HepG2 (cell line): ENCODE results near the gene DEGS1. TPM values are rescaled to one million over a fixed set of nuclear protein-coding genes. Genes with fewer than 3 reads are reported as not detected.
A peak's percentile ranks its signal among the peaks of the same experiment; 100 is the strongest.

Experiments used
- ATM ChIP-seq: fragments of 450-650 bp; IDR thresholded peaks from 2 replicates; pipeline ENCODE4 v1.7.1; 2017; ENCODE audit warnings: mild to moderate bottlenecking, borderline replicate concordance
- CBX2 ChIP-seq, 2 experiments: fragments of 200-600 bp in 1 of 2; sonication (generic); formaldehyde crosslinking in 1 of 2; IDR thresholded peaks; 2 replicates each; pipeline versions ENCODE4 v1.7.0 to v1.8.1; 2018 to 2022; ENCODE audit warnings: low read depth in 2 of 2, low read length in 1 of 2, mild to moderate bottlenecking in 1 of 2, missing genetic modification reagents in 1 of 2
- CCAR2 ChIP-seq: fragments of 200-400 bp; formaldehyde crosslinking; optimal IDR thresholded peaks from 2 replicates; pipeline ENCODE3; 2018; ENCODE audit warnings: low read depth, mild to moderate bottlenecking, low read length, moderate library complexity
- DNMT1 ChIP-seq: sonication (generic); formaldehyde crosslinking; IDR thresholded peaks from 2 replicates; pipeline ENCODE4 v1.5.1; 2020; ENCODE audit warnings: mild to moderate bottlenecking, missing genetic modification reagents
- HOXD1 ChIP-seq: sonication (generic); formaldehyde crosslinking; IDR thresholded peaks from 2 replicates; pipeline ENCODE4 v1.5.0; 2020; ENCODE audit warnings: missing genetic modification reagents
- KDM6A ChIP-seq: IDR thresholded peaks from 2 replicates; pipeline ENCODE4 v1.6.1; 2016; ENCODE audit warnings: low read depth
- KLF9 ChIP-seq: IDR thresholded peaks from 2 replicates; pipeline ENCODE4 v1.6.1; 2016; ENCODE audit warnings: low read depth
- NCOR1 ChIP-seq: fragments of 200-600 bp; sonication (generic); IDR thresholded peaks from 2 replicates; pipeline ENCODE4 v1.7.0; 2017; ENCODE audit warnings: antibody characterized with exemption, low read length, borderline replicate concordance
- NFKBIZ ChIP-seq: IDR thresholded peaks from 2 replicates; pipeline ENCODE4 v1.6.1; 2018; ENCODE audit warnings: missing genetic modification reagents, missing compliant biosample characterization
- NR2F2 ChIP-seq: IDR thresholded peaks from 2 replicates; pipeline ENCODE4 v1.6.1; 2012; ENCODE audit warnings: low read depth, inconsistent platforms, borderline replicate concordance
- PTBP1 ChIP-seq: fragments of 200-400 bp; formaldehyde crosslinking; IDR thresholded peaks from 2 replicates; pipeline ENCODE4 v1.6.1; 2018; ENCODE audit warnings: low read length, low read depth; ENCODE audit not compliant: poor library complexity, severe bottlenecking
- RBFOX2 ChIP-seq: fragments of 200-400 bp; formaldehyde crosslinking; IDR thresholded peaks from 2 replicates; pipeline ENCODE4 v1.6.1; 2017; ENCODE audit warnings: low read depth, mild to moderate bottlenecking, low read length
- RFX3 ChIP-seq: IDR thresholded peaks from 2 replicates; pipeline ENCODE4 v1.6.1; 2016; ENCODE audit warnings: missing biosample characterization, missing genetic modification reagents
- SP140L ChIP-seq: sonication (generic); formaldehyde crosslinking; IDR thresholded peaks from 2 replicates; pipeline ENCODE4 v1.4.0; 2020; ENCODE audit warnings: missing genetic modification reagents, borderline replicate concordance
- ZFP82 ChIP-seq: sonication (generic); formaldehyde crosslinking; IDR thresholded peaks from 2 replicates; pipeline ENCODE4 v1.5.1; 2020; ENCODE audit warnings: mild to moderate bottlenecking, missing genetic modification reagents, borderline replicate concordance
- ZKSCAN5 ChIP-seq: sonication (generic); formaldehyde crosslinking; IDR thresholded peaks from 2 replicates; pipeline ENCODE4 v1.5.1; 2020; ENCODE audit warnings: mild to moderate bottlenecking, missing genetic modification reagents
- ZNF12 ChIP-seq: sonication (generic); formaldehyde crosslinking; IDR thresholded peaks from 2 replicates; pipeline ENCODE4 v1.5.0; 2020; ENCODE audit warnings: missing genetic modification reagents
- ZNF24 ChIP-seq: fragments of 450-650 bp; IDR thresholded peaks from 2 replicates; pipeline ENCODE4 v1.6.1; 2017; ENCODE audit warnings: antibody characterized with exemption, mild to moderate bottlenecking
- ZNF343 ChIP-seq: sonication (generic); formaldehyde crosslinking; IDR thresholded peaks from 2 replicates; pipeline ENCODE4 v1.4.0; 2020; ENCODE audit warnings: mild to moderate bottlenecking, missing genetic modification reagents
- ZNF543 ChIP-seq: sonication (generic); formaldehyde crosslinking; IDR thresholded peaks from 2 replicates; pipeline ENCODE4 v1.4.0; 2020; ENCODE audit warnings: mild to moderate bottlenecking, missing genetic modification reagents
- ZNF562 ChIP-seq: sonication (generic); formaldehyde crosslinking; IDR thresholded peaks from 2 replicates; pipeline ENCODE4 v1.8.0; 2022; ENCODE audit warnings: missing genetic modification reagents, borderline replicate concordance
- ZNF652 ChIP-seq: IDR thresholded peaks from 2 replicates; pipeline ENCODE4 v1.6.1; 2016; ENCODE audit warnings: low read depth, borderline replicate concordance
- ZNF841 ChIP-seq: sonication (generic); formaldehyde crosslinking; IDR thresholded peaks from 2 replicates; pipeline ENCODE4 v1.8.1; 2023; ENCODE audit warnings: missing genetic modification reagents, borderline replicate concordance
- polyA plus RNA-seq, 8 experiments: library from polyadenylated mRNA; depleted of rRNA in 3 of 8; stranded (reverse) in 7 of 8; unstranded in 1 of 8; fragments of >200 nt; fragmentation: Illumina TruSeq in 4 of 8; extraction: Trizol in 4 of 8; gene quantifications; 2 replicates each; pipeline versions ENCODE4 v1.2.1 to v1.2.3, GENCODE V29; 2011 to 2016; ENCODE audit warnings: low read depth in 4 of 8, missing spikeins in 1 of 8, mixed read lengths in 1 of 8; ENCODE audit not compliant: insufficient read depth in 1 of 8
- total RNA-seq, 5 experiments: library from RNA; depleted of rRNA; stranded (reverse); fragments of >200 nt; fragmentation: Illumina TruSeq; extraction: Trizol; gene quantifications; 2 replicates each; pipeline ENCODE4 v1.2.3, GENCODE V29; 2016; ENCODE audit warnings: low read depth in 1 of 5
- TF ChIP-seq, protein P1 (sequence below): sonication (generic); formaldehyde crosslinking; IDR thresholded peaks from 2 replicates; pipeline ENCODE4 v1.4.0; 2020; ENCODE audit warnings: mild to moderate bottlenecking, missing genetic modification reagents
- TF ChIP-seq, protein P2 (sequence below): sonication (generic); formaldehyde crosslinking; IDR thresholded peaks from 2 replicates; pipeline ENCODE4 v1.5.1; 2020; ENCODE audit warnings: mild to moderate bottlenecking, missing genetic modification reagents, moderate library complexity
- TF ChIP-seq, protein P3 (sequence below): sonication (generic); formaldehyde crosslinking; IDR thresholded peaks from 2 replicates; pipeline ENCODE4 v1.8.0; 2022; ENCODE audit warnings: missing genetic modification reagents, low read depth, mild to moderate bottlenecking, borderline replicate concordance
- TF ChIP-seq, protein P4 (sequence below): sonication (generic); formaldehyde crosslinking; IDR thresholded peaks from 2 replicates; pipeline ENCODE4 v1.5.1; 2020; ENCODE audit warnings: mild to moderate bottlenecking, moderate library complexity, missing genetic modification reagents

Gene DEGS1
- total and polyA plus RNA-seq, 2 of the 13 experiments (the other 11 are each of a cell fraction or from before 2014, with no cell fraction given): 18.1 to 35.9 TPM

DNA sequence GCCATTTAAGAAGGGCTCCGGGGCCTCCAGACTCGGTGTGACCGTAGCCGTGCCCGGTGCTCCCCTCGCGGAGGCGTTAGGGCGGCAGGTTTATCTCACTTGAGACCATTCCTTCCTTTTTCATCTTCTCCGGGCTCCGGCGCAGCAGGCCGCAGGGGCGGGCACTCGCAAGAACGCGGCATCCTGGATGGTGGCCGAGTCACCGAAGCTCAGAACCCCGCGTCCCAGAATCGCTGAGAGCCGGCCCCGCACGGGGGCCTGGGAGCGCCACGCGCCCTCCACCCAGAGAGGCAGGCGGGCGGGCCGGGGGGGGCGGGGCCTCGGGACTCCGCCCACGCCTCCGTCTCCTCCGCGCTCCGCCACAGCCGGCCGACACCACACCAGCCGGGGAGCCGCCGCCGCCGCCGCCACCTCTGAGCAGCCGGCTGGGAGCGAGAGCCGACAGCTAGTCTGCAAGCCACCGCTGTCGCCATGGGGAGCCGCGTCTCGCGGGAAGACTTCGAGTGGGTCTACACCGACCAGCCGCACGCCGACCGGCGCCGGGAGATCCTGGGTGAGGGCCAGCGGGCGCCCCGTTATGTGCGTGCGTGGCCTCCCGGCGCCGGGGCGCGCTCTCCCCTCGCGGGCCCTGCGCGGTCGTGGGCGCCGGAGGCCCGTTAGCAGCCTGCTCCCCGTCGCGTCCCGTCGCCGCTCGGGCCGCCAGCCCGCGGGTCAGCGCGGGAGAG is at the start of gene DEGS1 (continued):
- TF ChIP-seq ATM (no peak), NR2F2 (no peak), ZNF343 (CRISPR knock-in tag) (no peak; the same call in 1 of the 2 replicates), KDM6A (CRISPR knock-in tag) (no peak), RBFOX2 (peak; percentile 85), PTBP1 (no peak), HOXD1 (CRISPR knock-in tag) (no peak), KLF9 (CRISPR knock-in tag) (no peak), ZNF24 (no peak), CBX2 (IDR thresholded peaks at IDR 0.05; ENCODE audit: low read depth, low read length) (no peak), CBX2 (CRISPR knock-in tag; IDR thresholded peaks at IDR 0.05; ENCODE audit: low read depth) (no peak), ZNF652 (no peak), ZNF562 (CRISPR knock-in tag) (no peak), SP140L (CRISPR knock-in tag) (0 out of 2 replicates have a peak, but pooled peaks have one; percentile 37), NFKBIZ (CRISPR knock-in tag) (no peak), DNMT1 (CRISPR knock-in tag) (0 out of 2 replicates have a peak, but pooled peaks have one; percentile 53), ZNF12 (CRISPR knock-in tag) (no peak), ZKSCAN5 (CRISPR knock-in tag) (no peak), RFX3 (no peak), ZFP82 (CRISPR knock-in tag) (peak; percentile 92; the same call in 1 of the 2 replicates), NCOR1 (no peak), ZNF543 (CRISPR knock-in tag) (no peak), ZNF841 (CRISPR knock-in tag) (0 out of 2 replicates have a peak, but pooled peaks have one; percentile 17), CCAR2 (no peak)
- TF ChIP-seq, protein P1, sequence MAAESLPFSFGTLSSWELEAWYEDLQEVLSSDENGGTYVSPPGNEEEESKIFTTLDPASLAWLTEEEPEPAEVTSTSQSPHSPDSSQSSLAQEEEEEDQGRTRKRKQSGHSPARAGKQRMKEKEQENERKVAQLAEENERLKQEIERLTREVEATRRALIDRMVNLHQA (CRISPR knock-in tag): no peak
- TF ChIP-seq, protein P2, sequence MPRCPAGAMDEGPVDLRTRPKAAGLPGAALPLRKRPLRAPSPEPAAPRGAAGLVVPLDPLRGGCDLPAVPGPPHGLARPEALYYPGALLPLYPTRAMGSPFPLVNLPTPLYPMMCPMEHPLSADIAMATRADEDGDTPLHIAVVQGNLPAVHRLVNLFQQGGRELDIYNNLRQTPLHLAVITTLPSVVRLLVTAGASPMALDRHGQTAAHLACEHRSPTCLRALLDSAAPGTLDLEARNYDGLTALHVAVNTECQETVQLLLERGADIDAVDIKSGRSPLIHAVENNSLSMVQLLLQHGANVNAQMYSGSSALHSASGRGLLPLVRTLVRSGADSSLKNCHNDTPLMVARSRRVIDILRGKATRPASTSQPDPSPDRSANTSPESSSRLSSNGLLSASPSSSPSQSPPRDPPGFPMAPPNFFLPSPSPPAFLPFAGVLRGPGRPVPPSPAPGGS: peak; percentile 86; the same call in 1 of the 2 replicates
- TF ChIP-seq, protein P3, sequence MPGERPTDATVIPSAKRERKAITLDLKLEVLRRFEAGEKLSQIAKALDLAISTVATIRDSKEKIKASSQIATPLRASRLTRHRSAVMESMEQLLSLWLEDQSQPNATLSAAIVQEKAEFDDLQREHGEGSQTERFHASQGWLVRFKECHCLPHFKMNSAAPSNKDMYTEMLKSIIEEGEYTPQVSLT: no peak; the same call in 1 of the 2 replicates
- TF ChIP-seq, protein P4, sequence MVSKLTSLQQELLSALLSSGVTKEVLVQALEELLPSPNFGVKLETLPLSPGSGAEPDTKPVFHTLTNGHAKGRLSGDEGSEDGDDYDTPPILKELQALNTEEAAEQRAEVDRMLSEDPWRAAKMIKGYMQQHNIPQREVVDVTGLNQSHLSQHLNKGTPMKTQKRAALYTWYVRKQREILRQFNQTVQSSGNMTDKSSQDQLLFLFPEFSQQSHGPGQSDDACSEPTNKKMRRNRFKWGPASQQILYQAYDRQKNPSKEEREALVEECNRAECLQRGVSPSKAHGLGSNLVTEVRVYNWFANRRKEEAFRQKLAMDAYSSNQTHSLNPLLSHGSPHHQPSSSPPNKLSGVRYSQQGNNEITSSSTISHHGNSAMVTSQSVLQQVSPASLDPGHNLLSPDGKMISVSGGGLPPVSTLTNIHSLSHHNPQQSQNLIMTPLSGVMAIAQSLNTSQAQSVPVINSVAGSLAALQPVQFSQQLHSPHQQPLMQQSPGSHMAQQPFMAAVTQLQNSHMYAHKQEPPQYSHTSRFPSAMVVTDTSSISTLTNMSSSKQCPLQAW (CRISPR knock-in tag): 0 out of 2 replicates have a peak, but pooled peaks have one; percentile 56
